Measurements from ENCODE around the gene SSBP3.

SSBP3 gene

DNA sequence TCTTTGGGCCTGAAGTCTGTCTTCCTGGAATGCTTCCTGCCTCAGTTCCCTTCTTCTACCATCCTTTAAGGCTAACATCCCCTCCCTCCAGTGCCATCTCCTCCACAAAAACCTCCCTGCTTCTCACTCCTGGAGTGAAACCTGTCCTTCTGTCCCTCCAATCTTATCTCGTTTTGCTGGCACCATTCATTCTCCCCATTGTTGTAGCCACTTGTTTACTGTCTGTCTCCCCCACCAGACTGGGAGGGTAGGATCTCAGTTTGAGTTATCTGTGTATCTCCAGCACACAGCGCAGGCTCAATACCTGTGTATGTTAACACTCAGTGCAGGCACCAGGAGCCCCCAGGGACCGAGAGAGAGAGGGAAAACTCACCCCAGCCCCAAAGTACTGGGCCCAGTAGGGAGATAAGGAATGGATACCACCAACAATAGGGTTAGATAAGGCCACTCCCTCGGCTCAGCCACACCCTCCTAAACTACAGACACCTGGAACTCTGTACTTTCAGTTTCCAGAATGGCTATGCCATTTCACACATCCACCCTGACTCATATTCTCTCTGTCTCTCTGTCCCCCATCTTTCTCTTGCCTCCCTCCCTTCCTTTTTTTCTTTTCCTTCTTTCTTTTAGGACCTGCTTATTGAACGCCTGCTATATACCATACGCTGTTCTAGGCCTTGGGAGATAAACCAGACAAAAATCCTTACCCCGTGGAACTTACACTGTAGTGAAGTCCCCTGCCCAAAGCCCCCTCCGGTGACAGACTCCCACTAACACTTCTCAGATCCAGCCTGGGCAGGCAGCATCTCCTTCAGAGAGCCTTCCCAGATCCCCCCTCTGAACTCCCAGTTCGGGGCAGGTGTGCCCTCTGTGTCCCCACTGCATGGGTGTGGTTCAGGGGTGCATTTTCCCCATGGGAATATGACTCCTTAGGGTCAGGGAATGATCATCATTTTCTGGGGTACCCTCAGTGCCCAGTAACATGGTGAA lies 3.3 kb upstream of the SSBP3 start:
- H3K9me3 ChIP-seq (ENCODE audit: insufficient read depth, low read length): no peaks in the 10 kb centered on the region
- peaks cover 4% of the 10 kb centered on the region for H3K4me1 ChIP-seq (ENCODE audit: low read length)
- no peaks in the 10 kb centered on the region for H3K36me3 ChIP-seq (replicated peaks; ENCODE audit: low read depth, low read length)
- no peak overlapping the region for H3K9ac ChIP-seq (ENCODE audit: low read length)
- no peak overlapping the region for H3K4me2 ChIP-seq (ENCODE audit: low read length)
- no peak overlapping the region for H3K4me3 ChIP-seq (ENCODE audit: low read length)
- H3K79me2 ChIP-seq (ENCODE audit: low read length): no peaks in the 10 kb centered on the region
- H2AFZ ChIP-seq (ENCODE audit: low read depth, low read length): no peak overlapping the region
- H3K27me3 ChIP-seq (ENCODE audit: low read depth, low read length): no peaks in the 10 kb centered on the region
- H4K20me1 ChIP-seq (ENCODE audit: insufficient read depth, low read length): no peaks in the 10 kb centered on the region
- TF ChIP-seq, protein P1, sequence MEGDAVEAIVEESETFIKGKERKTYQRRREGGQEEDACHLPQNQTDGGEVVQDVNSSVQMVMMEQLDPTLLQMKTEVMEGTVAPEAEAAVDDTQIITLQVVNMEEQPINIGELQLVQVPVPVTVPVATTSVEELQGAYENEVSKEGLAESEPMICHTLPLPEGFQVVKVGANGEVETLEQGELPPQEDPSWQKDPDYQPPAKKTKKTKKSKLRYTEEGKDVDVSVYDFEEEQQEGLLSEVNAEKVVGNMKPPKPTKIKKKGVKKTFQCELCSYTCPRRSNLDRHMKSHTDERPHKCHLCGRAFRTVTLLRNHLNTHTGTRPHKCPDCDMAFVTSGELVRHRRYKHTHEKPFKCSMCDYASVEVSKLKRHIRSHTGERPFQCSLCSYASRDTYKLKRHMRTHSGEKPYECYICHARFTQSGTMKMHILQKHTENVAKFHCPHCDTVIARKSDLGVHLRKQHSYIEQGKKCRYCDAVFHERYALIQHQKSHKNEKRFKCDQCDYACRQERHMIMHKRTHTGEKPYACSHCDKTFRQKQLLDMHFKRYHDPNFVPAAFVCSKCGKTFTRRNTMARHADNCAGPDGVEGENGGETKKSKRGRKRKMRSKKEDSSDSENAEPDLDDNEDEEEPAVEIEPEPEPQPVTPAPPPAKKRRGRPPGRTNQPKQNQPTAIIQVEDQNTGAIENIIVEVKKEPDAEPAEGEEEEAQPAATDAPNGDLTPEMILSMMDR (IDR thresholded peaks at IDR 0.05; ENCODE audit: low read depth, low read length): no peak
- TF ChIP-seq EZH2phosphoT487 (IDR thresholded peaks at IDR 0.05; ENCODE audit: low read depth): no peak
- no peak overlapping the region for H3K27ac ChIP-seq (ENCODE audit: low read length)

DNA sequence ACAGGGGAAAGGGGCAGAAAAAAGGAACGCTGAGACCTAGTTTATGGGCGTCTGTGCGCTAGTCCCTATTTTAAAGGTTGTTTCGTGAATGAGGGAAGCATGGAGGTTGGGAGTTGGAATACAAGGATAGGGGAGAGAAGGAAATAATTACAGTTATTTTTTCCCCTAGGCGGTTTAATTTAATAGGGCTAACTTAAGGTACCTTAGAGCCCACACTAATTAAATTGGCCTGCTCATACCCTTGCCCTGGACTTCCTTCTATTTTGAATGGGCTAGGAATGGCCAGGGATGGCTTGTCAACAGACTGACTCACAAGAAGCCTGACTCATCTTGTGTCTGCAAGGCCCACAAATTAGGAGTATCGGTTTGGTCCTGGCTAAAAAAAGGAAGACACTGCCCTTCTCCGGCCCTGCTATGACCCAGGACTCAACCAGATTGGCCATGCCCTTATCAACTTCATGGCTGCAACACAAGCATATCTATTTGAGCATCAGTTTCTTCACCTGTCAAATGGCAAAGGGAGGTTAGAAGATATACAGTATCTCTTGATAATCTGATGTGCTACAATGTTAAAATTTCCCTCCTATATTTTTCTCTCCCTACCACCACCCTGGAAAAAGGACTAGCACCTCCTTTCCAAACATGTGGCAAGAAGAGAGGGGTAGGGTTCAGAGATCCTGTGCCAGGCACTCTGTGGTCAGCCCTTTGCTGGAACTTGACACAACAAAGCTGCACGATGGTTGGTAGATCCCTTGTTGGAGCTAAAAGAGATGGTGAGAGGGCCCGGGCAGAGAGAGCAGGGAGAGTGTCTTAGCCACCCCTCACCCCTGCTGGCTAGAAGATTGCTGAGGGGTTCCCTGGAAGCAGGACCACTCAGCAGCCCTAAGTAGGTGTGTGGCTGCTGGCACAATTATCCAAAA lies 2.2 kb upstream of the SSBP3 start:
- Histone ChIP-seq H3K79me2 (ENCODE audit: low read length) (no peaks in the 10 kb centered on the region), H3K4me1 (ENCODE audit: low read length) (peaks cover 4% of the 10 kb centered on the region), H3K9ac (ENCODE audit: low read length) (0 out of 2 replicates have a peak overlapping the region, but pooled peaks have one; percentile 77), H3K4me2 (ENCODE audit: low read length) (peak overlapping the region; percentile 79), H3K36me3 (replicated peaks; ENCODE audit: low read depth, low read length) (no peaks in the 10 kb centered on the region), H2AFZ (ENCODE audit: low read depth, low read length) (peak overlapping the region; percentile 91; the same call in 1 of the 2 replicates), H4K20me1 (ENCODE audit: insufficient read depth, low read length) (no peaks in the 10 kb centered on the region), H3K27ac (ENCODE audit: low read length) (no peak overlapping the region), H3K4me3 (ENCODE audit: low read length) (peak overlapping the region; percentile 89; the same call in 1 of the 2 replicates), H3K9me3 (ENCODE audit: insufficient read depth, low read length) (no peaks in the 10 kb centered on the region), H3K27me3 (ENCODE audit: low read depth, low read length) (no peaks in the 10 kb centered on the region)
- TF ChIP-seq EZH2phosphoT487 (IDR thresholded peaks at IDR 0.05; ENCODE audit: low read depth): no peak
- TF ChIP-seq, protein P1 (IDR thresholded peaks at IDR 0.05; ENCODE audit: low read depth, low read length): no peak

DNA sequence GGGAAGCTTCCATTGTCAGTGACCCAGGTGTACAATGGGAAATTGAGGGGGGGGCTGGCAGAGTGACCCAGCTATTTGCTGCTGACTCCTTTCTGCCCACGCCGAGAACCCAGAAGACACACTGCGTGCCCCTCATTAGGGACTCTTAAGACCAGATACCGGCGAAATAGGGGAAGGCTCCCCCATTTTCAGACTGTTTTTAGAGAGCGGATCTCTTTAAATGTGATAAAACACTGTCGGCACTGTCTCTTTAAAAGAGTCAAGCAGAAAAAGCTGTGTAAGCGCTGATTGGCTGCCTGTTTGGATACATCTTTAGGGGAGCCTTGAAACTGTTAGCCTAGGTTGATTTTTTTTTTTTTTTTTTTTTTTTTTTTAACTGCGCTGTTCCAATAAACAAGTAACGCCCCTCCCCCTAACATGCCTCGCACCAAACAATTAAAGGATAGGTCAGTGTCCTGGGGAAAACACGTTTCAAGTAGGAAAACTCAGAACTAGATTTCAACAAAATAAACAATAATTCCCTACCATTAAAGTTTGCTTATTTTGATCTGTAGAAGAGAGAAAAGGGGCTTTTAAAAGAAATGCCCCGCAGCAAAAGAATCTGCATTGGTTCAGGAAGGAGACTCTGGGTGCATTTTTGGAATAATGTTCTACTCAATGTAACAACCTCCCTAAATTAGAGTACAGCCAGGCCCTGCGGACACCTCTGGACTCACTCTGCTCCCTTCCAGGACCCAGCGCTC lies 1.4 kb upstream of the SSBP3 start:
- H3K27me3 ChIP-seq (ENCODE audit: low read depth, low read length): no peaks in the 10 kb centered on the region
- peak overlapping the region; percentile 79 for H3K4me2 ChIP-seq (ENCODE audit: low read length)
- H3K36me3 ChIP-seq (replicated peaks; ENCODE audit: low read depth, low read length): no peaks in the 10 kb centered on the region
- TF ChIP-seq, protein P1 (IDR thresholded peaks at IDR 0.05; ENCODE audit: low read depth, low read length): no peak
- no peak for TF ChIP-seq EZH2phosphoT487 (IDR thresholded peaks at IDR 0.05; ENCODE audit: low read depth)
- no peaks in the 10 kb centered on the region for H3K79me2 ChIP-seq (ENCODE audit: low read length)
- peaks cover 4% of the 10 kb centered on the region for H3K4me1 ChIP-seq (ENCODE audit: low read length)
- peak overlapping the region; percentile 91; the same call in 1 of the 2 replicates for H2AFZ ChIP-seq (ENCODE audit: low read depth, low read length)
- H4K20me1 ChIP-seq (ENCODE audit: insufficient read depth, low read length): no peaks in the 10 kb centered on the region
- peak overlapping the region; percentile 77 for H3K27ac ChIP-seq (ENCODE audit: low read length)
- peak overlapping the region; percentile 77 for H3K9ac ChIP-seq (ENCODE audit: low read length)
- peak overlapping the region; percentile 89 for H3K4me3 ChIP-seq (ENCODE audit: low read length)
- H3K9me3 ChIP-seq (ENCODE audit: insufficient read depth, low read length): no peaks in the 10 kb centered on the region
